Putamen (tissue), 1 donor: ENCODE measurements around the gene CTBP2.
"Not testable (repeated sequence)": the region's sequence is repeated elsewhere in the genome, so short reads cannot be mapped to it uniquely, and the experiment has no call there.

Experiments
- DNase-seq: peaks from one replicate; pipeline ENCODE4 v3.0.0-alpha.2; 2016; ENCODE audit warnings: low spot score

The CTBP2 gene

GRCh38 chr10:125064681-125065492 is 95.5 kb downstream of the CTBP2 start:
- DNase-seq = no peak

- no peak for DNase-seq
These were observed 97.0 kb downstream of the CTBP2 start for GRCh38 chr10:125063256-125063925.

- peak; percentile 75 for DNase-seq
These were observed 97.5 kb downstream of the CTBP2 start for GRCh38 chr10:125062914-125063230.

GRCh38 chr10:125062227-125062913 is 98.0 kb downstream of the CTBP2 start:
- DNase-seq = no peak

- no peak for DNase-seq
These were observed 98.7 kb downstream of the CTBP2 start for GRCh38 chr10:125061557-125062226.

- peak; percentile 83 for DNase-seq
These were observed 99.4 kb downstream of the CTBP2 start for GRCh38 chr10:125060826-125061556.

GRCh38 chr10:125060482-125060825 is 99.9 kb downstream of the CTBP2 start:
- no peak for DNase-seq

- DNase-seq = no peak
These were observed 100.3 kb downstream of the CTBP2 start for GRCh38 chr10:125060026-125060425.

GRCh38 chr10:125059348-125059747 is 101.0 kb downstream of the CTBP2 start:
- not testable (repeated sequence) for DNase-seq

- DNase-seq = peak; percentile 96
These were observed 103.0 kb downstream of the CTBP2 start for GRCh38 chr10:125057158-125058001.

GRCh38 chr10:125056161-125057132 is 103.9 kb downstream of the CTBP2 start:
- no peak for DNase-seq

GRCh38 chr10:125055446-125055845 is 104.9 kb downstream of the CTBP2 start:
- DNase-seq = no peak

GRCh38 chr10:125054669-125055268 is 105.6 kb downstream of the CTBP2 start:
- DNase-seq = no peak

GRCh38 chr10:125054216-125054615 is 106.1 kb downstream of the CTBP2 start:
- no peak for DNase-seq

- DNase-seq = no peak
These were observed 108.2 kb downstream of the CTBP2 start for GRCh38 chr10:125052146-125052545.

GRCh38 chr10:125050383-125050782 is 110.0 kb downstream of the CTBP2 start:
- no peak for DNase-seq

GRCh38 chr10:125049216-125049881 is 111.0 kb downstream of the CTBP2 start:
- no peak for DNase-seq

GRCh38 chr10:125048094-125048864 is 112.1 kb downstream of the CTBP2 start:
- DNase-seq = peak; percentile 75
